H54 (cell line): ENCODE data around the gene LONRF3.

Experiments used
- DNase-seq: peaks from one replicate; pipeline ENCODE4 v3.0.0; 2011; ENCODE audit warnings: low spot score, mixed read lengths; ENCODE audit not compliant: insufficient read length
- FAIRE-seq: peaks from 3 replicates; lab custom pipeline; 2011; peaks lifted over from hg19 to GRCh38; lab: Jason Lieb, UNC
- POLR2A ChIP-seq: IDR thresholded peaks from 2 replicates; pipeline ENCODE4 v1.6.1; 2011; ENCODE audit warnings: low read depth, mild to moderate bottlenecking, low read length

Gene LONRF3

GRCh38 chrX:119030990-119031389 is 56.6 kb downstream of the LONRF3 start:
- no peak for FAIRE-seq
- DNase-seq: no peak
- no peak for TF ChIP-seq POLR2A

DNA sequence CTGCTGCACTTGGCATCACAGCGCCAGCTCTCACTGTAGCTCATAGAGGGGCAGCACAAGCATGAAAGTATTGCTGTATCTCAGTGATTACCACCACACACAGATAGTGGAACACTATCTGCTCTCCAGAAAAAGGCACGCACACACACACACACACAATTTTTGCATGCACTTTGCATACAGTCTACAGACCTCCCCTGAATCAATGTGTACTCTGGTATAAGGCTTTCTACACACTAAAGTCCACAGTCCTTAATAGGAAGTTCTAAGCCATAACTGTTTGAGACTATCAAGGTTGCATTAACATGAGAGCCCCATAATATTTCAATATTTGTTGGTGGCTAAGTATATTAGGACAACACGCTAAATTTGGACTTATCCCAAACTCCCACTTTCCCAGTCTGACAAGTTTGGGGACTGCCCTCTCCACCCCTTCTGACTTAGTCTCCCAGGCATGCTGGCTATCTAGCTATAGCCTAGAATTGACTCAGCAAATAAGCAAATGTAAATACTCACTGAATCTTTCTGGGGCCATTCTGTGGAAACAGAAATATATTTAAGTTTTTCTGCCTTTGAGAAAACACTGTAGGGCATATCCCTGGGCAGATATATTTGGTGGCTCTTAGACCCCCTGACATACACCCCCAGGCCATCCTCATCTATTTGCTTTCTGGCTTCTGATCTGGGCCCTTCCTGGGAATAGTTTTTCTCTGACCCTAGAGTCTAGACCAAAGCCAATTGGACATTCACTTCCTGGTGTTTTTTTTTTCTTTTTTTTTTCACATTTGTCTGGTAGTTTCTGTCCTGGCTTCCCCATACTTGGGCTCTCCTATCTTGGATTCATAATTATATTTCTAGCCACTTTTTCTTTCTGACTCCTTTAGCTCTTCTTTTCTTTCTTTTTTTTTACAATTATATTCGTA is 62.0 kb downstream of the LONRF3 start:
- FAIRE-seq (no peak), DNase-seq (no peak)
- no peak for TF ChIP-seq POLR2A

DNA sequence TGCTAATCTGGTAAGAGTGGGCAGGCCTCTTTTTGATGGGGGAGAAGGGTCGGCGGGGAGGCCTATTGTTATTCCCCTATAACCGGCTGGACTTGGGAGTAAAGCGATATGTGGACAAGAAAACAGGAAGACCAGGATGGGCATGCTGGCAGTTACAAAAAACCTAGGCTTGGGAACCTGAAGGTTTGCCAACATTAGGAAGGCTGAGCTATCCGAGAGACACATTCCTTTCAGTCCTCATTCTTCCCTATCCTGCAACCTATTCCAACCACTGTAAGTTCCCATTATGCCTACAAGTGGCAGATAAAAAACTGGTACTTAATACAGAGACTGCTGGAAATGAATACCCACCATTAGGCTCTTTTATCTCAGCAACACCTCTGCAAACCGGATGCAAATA is 66.0 kb downstream of the LONRF3 start:
- FAIRE-seq (no peak), DNase-seq (no peak)
- no peak for TF ChIP-seq POLR2A

DNA sequence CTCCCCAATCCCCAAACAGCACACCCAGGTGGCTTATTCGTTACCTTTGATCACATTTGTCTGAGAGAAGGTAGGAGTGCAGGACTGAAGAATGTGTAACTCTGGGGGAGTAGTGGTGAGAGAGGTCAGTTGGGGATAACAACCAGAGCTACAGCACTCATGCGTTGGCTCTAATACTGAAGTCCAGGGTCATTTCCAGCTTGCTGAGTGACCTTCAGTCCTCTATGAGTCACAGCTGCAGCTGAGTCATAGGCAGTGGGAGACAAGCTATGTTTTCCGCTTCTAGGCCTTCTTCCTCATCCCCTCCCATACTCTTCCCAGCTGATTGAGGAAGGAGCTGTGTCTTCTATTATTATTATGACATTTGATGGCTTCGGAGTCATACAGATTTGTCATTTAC is 66.8 kb downstream of the LONRF3 start:
- TF ChIP-seq POLR2A: no peak
- DNase-seq (peak; percentile 49), FAIRE-seq (peak; percentile 98)

- FAIRE-seq: no peak
- DNase-seq: no peak
- TF ChIP-seq POLR2A: no peak
These were observed 67.6 kb downstream of the LONRF3 start for GRCh38 chrX:119042040-119042439.

GRCh38 chrX:119042996-119043395 is 68.6 kb downstream of the LONRF3 start:
- no peak for FAIRE-seq
- no peak for TF ChIP-seq POLR2A
- DNase-seq: no peak

- FAIRE-seq (no peak), DNase-seq (no peak)
- no peak for TF ChIP-seq POLR2A
These were observed 71.5 kb downstream of the LONRF3 start for GRCh38 chrX:119045884-119046283.

GRCh38 chrX:119055687-119056086 is 81.3 kb downstream of the LONRF3 start:
- FAIRE-seq: no peak
- TF ChIP-seq POLR2A: no peak

GRCh38 chrX:119062750-119063374 is 88.4 kb downstream of the LONRF3 start:
- FAIRE-seq (no peak), DNase-seq (no peak)
- TF ChIP-seq POLR2A: no peak

More at GRCh38 chrX:119055687-119056086, 81.3 kb downstream of the LONRF3 start:
- DNase-seq: no peak

DNA sequence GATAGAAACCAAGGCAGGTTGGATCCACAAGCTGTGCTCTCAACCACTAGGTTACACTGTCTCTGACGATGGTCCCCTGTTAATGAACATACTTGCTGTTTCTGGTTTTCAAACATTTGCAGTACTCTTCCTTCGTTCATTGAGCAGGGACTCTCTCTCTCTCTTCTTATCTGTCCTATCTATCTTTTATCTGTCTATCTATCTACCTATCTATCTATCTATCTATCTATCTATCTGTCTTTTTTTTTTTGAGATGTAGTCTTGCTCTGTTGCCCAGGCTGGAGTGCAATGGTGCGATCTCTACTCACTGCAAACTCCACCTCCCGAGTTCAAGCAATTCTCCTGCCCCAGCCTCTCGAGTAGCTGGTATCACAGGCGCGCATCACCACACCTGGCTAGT is 89.0 kb downstream of the LONRF3 start:
- no peak for FAIRE-seq
- DNase-seq: no peak
- TF ChIP-seq POLR2A: no peak

DNA sequence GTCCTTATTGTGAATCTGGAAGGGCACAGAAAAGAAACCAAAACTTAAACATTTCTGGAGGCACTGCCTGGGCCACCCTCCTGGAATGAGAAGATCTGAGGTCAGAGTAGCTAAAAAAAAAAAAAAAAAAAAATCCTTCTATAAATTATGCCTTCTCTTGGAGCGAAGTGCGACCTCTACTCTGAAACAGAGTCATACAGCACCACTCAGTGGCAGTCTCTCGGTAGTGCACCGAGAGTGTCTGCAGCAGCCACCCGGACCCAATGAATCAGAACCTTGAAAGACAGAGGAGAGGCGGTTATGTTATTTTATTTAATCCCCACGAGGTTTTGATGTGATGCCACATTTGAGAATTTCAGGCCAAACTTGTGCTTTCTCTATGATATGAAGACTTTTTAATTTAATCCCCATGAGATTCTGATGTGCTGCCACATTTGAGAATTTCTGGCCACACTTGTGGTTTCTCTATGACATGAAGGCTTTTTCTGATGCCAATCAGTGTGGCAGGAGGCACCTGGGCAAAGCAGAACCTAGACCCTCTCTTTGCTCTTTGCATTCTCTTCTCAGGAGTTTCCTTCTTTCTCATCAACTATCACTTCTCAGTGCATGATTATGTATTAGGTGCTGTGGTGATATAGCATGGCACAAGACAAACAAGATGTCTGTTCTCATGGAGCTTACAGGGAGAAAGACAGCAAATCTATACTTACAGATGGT is 92.8 kb downstream of the LONRF3 start:
- FAIRE-seq: no peak
- peak; percentile 38 for DNase-seq
- TF ChIP-seq POLR2A: no peak
